Measurements from ENCODE around the gene ATP6V0E1. TPM values are rescaled to one million over a fixed set of nuclear protein-coding genes. Genes with fewer than 3 reads are reported as not detected.
"Not testable (repeated sequence)": the region's sequence is repeated elsewhere in the genome, so short reads cannot be mapped to it uniquely, and the experiment has no call there.

The ATP6V0E1 gene
- total RNA-seq, 1 experiment from 2014 or later, result 113 TPM

DNA sequence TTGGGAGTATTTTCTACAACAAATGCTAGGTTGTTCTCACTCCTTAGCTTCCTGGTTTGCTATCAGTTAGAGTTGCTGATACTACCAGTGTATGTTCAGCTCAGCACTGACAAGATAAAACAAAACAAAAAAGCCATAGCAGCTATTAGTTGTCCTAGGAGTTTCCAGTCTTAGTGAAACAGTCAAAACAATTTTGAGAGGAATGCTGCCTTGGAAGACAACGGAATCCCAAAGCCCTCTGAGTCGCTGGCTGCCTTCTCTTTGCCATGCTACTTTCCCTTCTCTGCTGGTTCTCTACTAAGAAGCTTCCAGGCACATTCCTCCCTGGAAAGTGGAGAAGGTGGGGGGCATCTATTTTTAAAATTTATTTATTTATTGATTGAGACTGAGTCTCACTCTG lies 67.2 kb downstream of the ATP6V0E1 start:
- no peak for DNase-seq
- Histone ChIP-seq H3K36me3 (replicated peaks; ENCODE audit: control insufficient read depth, insufficient read depth, low read length) (no peaks in the 10 kb centered on the region), H3K27me3 (ENCODE audit: control insufficient read depth, insufficient read depth, low read length) (no peaks in the 10 kb centered on the region; the same call in 1 of the 2 replicates), H3K4me3 (ENCODE audit: insufficient read depth, low read depth, low read length) (no peak overlapping the region)

DNA sequence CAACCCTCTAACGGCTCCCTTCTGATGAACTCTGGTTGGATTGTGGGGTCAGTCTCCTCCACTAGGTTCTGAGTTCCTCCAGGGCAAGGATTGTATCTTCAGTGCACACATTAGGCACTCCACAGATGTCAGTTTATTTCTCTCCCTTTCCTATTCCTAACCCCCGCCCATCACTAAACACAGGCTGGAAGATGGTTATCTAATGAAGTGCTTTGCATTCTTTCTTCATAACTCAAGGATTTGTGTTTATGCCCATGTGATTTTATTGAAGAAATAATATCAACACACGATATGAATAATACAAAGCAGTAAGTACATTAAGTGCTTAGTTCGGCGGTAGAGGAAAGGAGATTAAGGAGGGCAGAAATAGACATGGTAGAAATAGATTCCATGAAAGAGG lies 68.2 kb downstream of the ATP6V0E1 start:
- no peak for DNase-seq
- no peaks in the 10 kb centered on the region for H3K36me3 ChIP-seq (replicated peaks; ENCODE audit: control insufficient read depth, insufficient read depth, low read length)
- H3K4me3 ChIP-seq (ENCODE audit: insufficient read depth, low read depth, low read length), result no peak overlapping the region
- no peaks in the 10 kb centered on the region; the same call in 1 of the 2 replicates for H3K27me3 ChIP-seq (ENCODE audit: control insufficient read depth, insufficient read depth, low read length)

DNA sequence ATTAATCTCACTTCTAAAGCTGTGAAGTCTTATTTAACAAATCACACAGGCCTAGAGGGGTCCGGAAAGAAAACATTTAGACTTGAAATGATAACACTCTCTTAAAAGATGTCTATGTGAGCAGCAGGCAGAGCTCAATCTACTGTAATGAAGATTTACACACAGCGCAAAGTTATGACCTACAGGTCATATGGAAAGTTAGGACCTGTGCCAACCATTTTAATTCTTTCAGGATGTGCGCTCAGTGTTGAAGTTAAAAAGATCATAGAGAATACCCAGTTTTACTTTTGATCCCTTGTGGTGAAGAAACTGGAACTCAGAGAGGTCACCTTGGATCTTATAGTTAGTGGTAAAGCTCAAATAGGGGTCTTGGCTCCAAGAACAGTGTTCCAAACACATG lies 69.5 kb downstream of the ATP6V0E1 start:
- DNase-seq, result no peak
- no peaks in the 10 kb centered on the region; the same call in 1 of the 2 replicates for H3K27me3 ChIP-seq (ENCODE audit: control insufficient read depth, insufficient read depth, low read length)
- H3K36me3 ChIP-seq (replicated peaks; ENCODE audit: control insufficient read depth, insufficient read depth, low read length), result no peaks in the 10 kb centered on the region
- H3K4me3 ChIP-seq (ENCODE audit: insufficient read depth, low read depth, low read length), result no peak overlapping the region

DNA sequence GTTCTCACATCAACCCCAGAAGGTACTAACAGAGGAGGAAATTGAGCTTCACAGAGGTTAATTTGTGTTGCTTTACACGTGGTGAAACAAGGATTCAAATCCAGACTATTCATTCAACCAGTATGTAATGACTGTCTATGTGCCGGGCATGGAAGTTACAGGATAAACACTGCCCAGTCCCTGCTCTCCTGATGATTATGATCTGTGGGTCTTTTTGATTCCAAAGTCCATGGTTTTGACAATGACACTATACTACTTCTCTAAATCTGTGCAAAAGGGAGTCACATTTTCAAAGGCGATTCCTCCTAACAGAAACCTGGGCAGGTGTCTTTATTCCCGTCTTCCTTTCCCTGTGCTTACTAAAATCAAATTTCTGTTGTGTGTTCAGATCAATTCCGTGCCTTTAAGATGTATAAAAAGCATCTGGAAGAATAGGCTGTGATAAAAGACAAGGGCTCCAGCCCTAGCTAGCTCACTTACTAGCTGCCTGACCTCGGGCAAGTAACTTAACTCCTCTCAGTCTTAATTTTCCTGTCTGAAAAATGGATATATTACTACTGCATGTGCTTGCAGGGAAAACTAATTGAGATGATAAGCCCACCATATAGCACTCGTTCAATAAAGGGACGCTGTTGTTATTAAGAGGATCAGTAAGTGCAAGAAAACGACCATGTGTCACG lies 71.6 kb downstream of the ATP6V0E1 start:
- no peaks in the 10 kb centered on the region; the same call in 1 of the 2 replicates for H3K27me3 ChIP-seq (ENCODE audit: control insufficient read depth, insufficient read depth, low read length)
- no peaks in the 10 kb centered on the region for H3K36me3 ChIP-seq (replicated peaks; ENCODE audit: control insufficient read depth, insufficient read depth, low read length)
- H3K4me3 ChIP-seq (ENCODE audit: insufficient read depth, low read depth, low read length), result peak overlapping the region; percentile 92
- no peak for DNase-seq

DNA sequence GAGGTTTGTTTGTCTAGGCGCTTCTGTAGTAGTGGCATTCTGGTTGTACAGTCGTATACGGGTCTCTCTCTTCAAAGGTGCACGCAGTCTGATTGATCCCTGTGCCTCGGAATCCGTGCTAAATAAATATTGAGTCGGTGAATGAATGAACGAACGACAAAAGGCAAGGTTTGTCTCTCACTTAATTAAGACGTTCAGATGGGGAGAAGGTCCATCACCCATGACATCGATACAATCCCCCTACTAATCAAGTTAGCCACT lies 72.1 kb downstream of the ATP6V0E1 start:
- DNase-seq, result no peak
- no peaks in the 10 kb centered on the region for H3K36me3 ChIP-seq (replicated peaks; ENCODE audit: control insufficient read depth, insufficient read depth, low read length)
- peak overlapping the region; percentile 92 for H3K4me3 ChIP-seq (ENCODE audit: insufficient read depth, low read depth, low read length)
- H3K27me3 ChIP-seq (ENCODE audit: control insufficient read depth, insufficient read depth, low read length), result no peaks in the 10 kb centered on the region; the same call in 1 of the 2 replicates

DNA sequence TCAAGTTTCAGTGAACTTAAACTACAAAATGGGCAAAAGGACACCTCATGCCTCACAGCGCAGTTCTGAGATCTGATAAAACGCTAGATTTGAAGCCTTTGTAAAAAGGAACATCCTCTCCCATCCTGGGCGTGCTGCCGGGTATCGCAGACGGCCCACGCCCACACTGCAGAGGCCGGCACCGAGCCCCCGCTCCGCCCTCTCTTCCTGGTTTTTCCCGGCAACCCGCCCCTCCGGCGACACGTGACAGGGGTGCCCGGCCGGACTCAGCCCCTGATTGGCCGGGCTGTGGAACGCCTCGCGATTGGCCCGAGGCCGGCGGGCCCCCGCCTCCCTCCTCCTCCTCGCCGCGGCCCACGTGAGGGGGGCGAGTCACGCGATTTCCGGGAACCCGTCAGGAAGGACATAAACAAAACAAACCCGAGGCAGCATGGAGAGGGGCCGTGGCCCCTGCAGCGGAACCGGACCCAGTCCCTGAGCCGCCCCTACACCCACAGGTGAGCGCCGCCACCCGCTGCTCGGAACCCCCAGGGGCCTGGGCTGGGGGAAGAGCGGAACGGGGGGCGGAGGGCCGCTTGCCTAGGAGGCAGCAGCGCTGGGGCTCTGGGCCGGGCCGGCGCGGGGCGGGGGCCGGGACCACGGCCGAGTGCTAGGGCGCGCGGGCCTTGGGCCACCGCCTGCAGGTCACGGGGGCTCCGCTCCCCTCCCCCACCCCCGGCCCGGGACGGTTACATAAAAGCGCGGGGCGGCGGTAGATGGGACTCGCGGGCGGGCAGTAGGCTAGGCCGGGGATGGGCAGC lies 72.6 kb downstream of the ATP6V0E1 start, which contains the start of gene CREBRF:
TSS of gene CREBRF (plus strand) at position 370 of the 800 bp plus-strand sequence. CDS start 24,424 bp downstream, outside the sequence.
- DNase-seq, result peak; percentile 99
- Histone ChIP-seq H3K4me3 (ENCODE audit: insufficient read depth, low read depth, low read length) (peak within 1 kb of the TSS; percentile 92), H3K27me3 (ENCODE audit: control insufficient read depth, insufficient read depth, low read length) (no peaks in the 10 kb centered on the region; the same call in 1 of the 2 replicates), H3K36me3 (replicated peaks; ENCODE audit: control insufficient read depth, insufficient read depth, low read length) (no peaks in the 10 kb centered on the region)

DNA sequence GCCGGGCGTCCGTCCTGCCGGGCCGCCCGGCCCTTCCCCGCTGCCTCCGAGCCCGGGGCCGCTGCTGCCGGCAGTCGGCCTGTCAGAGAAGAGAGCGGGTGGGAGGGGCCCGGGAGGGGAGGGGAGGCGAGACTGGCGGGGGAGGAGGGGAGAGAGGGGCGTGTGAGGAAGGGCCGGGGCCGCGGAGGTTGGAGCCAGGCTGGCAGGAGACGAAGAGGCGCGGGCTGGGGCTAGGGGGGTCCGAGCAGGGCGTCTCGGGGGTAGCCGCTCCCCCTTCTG lies 73.2 kb downstream of the ATP6V0E1 start:
- Histone ChIP-seq H3K27me3 (ENCODE audit: control insufficient read depth, insufficient read depth, low read length) (no peaks in the 10 kb centered on the region; the same call in 1 of the 2 replicates), H3K36me3 (replicated peaks; ENCODE audit: control insufficient read depth, insufficient read depth, low read length) (no peaks in the 10 kb centered on the region), H3K4me3 (ENCODE audit: insufficient read depth, low read depth, low read length) (peak overlapping the region; percentile 92)
- DNase-seq, result peak; percentile 95

DNA sequence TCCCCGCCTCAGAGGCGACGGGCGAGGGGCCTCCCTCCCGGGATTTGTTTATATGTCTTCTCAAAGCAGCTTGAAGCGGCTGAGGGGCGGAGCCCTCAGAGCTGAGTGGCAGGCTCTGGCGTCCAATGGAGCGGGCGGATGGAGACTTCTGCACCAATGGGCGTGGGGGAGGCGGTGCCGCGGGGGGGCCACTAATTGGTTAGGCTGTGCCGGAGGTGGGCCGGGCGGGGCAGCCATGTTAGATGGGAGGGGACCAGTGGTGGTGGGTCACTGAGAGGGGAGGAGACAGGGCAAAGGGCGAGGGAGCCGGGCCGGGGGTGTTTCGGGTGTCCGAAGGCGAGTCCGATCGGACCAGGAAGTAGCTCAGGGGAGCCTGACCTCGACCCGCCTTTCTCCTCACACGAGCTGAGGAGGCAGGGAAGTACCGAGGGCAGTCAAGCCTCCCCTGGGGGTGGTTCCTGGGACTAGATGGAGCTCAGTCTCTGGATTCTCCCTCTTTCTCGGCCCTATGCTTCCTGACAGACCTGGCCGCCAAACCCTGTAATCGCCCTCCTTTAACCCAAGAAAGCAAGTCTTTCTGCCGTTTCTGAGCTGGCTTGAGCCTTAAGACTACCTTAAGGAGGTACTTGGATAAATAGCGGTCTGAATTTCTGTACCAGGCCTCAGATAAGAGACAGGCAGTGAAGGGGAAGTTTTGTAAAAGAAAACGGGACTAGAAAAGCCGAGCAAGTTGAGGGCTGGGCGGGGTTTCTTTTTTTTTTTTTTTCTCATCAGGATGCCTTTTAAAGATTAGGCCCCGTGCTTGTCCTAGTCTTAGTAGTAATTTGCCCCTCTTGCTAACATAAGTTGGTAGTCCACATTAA lies 73.7 kb downstream of the ATP6V0E1 start:
- no peaks in the 10 kb centered on the region for H3K36me3 ChIP-seq (replicated peaks; ENCODE audit: control insufficient read depth, insufficient read depth, low read length)
- H3K27me3 ChIP-seq (ENCODE audit: control insufficient read depth, insufficient read depth, low read length), result no peaks in the 10 kb centered on the region
- H3K4me3 ChIP-seq (ENCODE audit: insufficient read depth, low read depth, low read length), result peak overlapping the region; percentile 92
- DNase-seq, result peak; percentile 99

DNA sequence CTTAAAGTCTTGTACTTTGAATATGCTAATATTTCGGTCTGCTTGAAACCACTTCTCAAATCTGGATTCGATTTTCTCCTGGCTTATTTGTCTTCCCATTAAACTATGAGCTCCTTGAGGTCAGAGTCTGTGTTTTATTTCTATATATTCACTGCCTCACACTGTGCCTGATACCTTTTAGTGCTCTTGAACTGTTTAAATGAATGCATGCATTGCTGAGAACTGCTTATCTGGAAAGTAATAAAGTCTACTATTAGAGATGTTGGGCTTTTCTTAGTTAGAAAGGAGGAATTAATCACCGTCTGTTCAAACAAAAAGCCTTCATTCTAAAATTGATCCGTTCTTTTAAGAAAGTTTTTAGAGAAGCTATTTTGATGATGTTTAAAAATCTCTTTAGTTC lies 78.6 kb downstream of the ATP6V0E1 start:
- Histone ChIP-seq H3K4me3 (ENCODE audit: insufficient read depth, low read depth, low read length) (no peak overlapping the region), H3K36me3 (replicated peaks; ENCODE audit: control insufficient read depth, insufficient read depth, low read length) (no peaks in the 10 kb centered on the region), H3K27me3 (ENCODE audit: control insufficient read depth, insufficient read depth, low read length) (no peaks in the 10 kb centered on the region)
- DNase-seq, result no peak

DNA sequence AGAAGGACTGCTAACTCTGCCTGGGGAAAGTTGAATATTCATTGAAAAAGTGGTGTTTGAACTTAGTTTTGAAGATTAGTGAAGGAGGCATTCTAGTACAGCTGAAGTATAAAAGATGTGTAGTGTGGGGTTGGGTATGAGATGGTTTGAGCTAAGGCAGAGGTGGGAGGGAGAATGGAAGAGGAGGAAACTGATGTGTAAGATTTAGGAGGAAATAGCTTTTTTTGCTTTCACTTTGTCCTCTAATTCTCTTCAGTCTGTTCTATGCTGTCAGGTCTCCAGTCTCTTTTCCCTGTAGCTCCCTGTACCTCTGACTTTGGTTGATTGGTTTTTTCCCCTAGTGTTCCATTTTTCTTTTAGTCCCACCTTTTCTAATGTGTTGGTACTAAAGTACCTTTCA lies 81.6 kb downstream of the ATP6V0E1 start:
- H3K4me3 ChIP-seq (ENCODE audit: insufficient read depth, low read depth, low read length), result no peak overlapping the region
- H3K27me3 ChIP-seq (ENCODE audit: control insufficient read depth, insufficient read depth, low read length), result no peaks in the 10 kb centered on the region
- no peaks in the 10 kb centered on the region for H3K36me3 ChIP-seq (replicated peaks; ENCODE audit: control insufficient read depth, insufficient read depth, low read length)
- DNase-seq, result no peak

DNA sequence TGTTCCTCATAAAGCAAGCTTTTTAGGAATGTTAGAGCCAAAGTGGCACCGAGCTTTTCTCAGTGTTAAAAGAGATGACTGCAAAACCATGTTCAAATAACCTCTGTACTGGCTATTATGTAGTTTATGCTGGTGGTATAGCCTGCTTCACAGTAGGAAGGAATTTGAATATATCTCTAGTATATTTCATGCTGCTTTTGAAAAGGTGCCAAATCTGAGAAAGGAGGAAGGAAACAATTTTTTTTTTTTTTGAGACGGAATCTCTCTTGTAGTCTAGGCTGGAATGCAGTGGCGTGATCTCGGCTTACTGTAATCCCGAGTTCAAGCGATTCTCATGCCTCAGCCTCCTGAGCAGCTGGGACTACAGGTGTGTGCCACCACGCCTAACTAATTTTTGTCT lies 86.1 kb downstream of the ATP6V0E1 start:
- no peak for DNase-seq
- H3K27me3 ChIP-seq (ENCODE audit: control insufficient read depth, insufficient read depth, low read length), result no peaks in the 10 kb centered on the region
- no peaks in the 10 kb centered on the region for H3K36me3 ChIP-seq (replicated peaks; ENCODE audit: control insufficient read depth, insufficient read depth, low read length)
- no peak overlapping the region for H3K4me3 ChIP-seq (ENCODE audit: insufficient read depth, low read depth, low read length)

DNA sequence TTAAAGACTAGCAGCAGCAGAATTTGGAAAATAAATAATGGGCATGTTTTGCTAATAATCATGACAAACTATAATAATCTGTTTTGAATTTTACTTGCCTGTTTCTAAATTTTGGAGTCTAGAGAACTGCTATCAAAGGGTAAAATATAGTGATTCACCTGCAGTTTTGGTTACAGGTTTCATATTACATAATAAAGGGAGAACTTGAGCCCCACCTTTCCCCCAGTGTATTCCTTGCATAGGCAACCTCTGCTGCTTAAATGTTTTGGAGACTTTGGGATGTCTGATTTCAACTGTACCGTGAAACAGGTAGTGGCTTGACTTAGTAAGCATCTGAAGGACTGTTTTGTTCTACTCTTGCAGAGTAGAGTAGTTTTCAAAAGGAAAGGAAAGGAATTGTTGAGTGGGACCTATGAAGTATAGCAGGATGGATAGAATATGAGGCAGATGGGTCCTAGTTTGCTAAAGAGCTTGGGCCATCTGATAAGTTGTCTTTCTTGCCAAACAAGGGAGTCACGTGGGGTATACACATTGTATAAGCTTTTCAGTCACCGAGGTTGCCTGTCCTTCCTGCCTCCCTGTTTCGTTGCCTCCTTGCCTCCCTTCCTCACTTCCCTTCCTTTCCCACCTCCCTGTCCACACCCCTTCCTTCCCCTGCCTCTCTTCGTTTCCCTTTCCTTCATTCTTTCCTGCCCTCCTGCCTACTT lies 91.7 kb downstream of the ATP6V0E1 start:
- H3K36me3 ChIP-seq (replicated peaks; ENCODE audit: control insufficient read depth, insufficient read depth, low read length), result no peaks in the 10 kb centered on the region
- DNase-seq, result no peak
- no peak overlapping the region for H3K4me3 ChIP-seq (ENCODE audit: insufficient read depth, low read depth, low read length)
- H3K27me3 ChIP-seq (ENCODE audit: control insufficient read depth, insufficient read depth, low read length), result no peaks in the 10 kb centered on the region

DNA sequence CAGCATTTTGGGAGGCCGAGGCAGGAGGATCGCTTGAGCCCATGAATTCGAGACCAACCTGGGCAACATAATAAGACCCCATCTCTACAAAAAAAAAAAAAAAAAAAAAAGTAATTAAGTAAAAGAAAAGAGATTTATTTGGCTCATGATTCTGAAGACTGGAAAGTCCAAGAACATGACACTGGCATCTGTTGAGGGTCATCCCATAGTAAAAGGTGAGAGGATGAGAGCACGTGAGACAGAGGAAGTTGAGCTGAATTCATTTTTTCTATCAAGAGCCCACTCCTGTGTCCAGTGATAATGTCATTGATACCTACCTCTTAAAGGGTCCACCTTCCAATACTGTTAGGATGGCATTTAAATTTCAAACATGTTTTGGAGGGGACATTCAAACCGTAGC lies 92.4 kb downstream of the ATP6V0E1 start:
- Histone ChIP-seq H3K27me3 (ENCODE audit: control insufficient read depth, insufficient read depth, low read length) (no peaks in the 10 kb centered on the region), H3K4me3 (ENCODE audit: insufficient read depth, low read depth, low read length) (no peak overlapping the region), H3K36me3 (replicated peaks; ENCODE audit: control insufficient read depth, insufficient read depth, low read length) (no peaks in the 10 kb centered on the region)
- DNase-seq, result no peak

DNA sequence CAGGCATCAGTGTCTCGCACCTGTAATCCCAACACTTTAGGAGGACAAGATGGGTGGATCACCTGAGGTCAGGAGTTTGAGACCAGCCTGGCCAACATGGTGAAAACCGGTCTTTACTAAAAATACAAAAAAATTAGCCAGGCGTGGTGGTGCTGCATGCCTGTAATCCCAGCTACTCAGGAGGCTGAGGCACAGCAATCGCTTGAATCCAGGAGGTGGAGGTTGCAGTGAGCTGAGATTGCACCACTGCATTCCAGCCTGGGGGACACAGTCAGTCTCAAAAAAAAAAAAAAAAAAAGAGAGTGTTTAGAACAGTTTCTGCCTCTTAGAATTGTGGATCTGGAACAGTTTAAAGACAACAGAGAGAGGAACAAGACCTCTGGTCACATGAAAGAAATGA lies 92.9 kb downstream of the ATP6V0E1 start:
- not testable (repeated sequence) for H3K27me3 ChIP-seq (ENCODE audit: control insufficient read depth, insufficient read depth, low read length); DNase-seq; H3K4me3 ChIP-seq (ENCODE audit: insufficient read depth, low read depth, low read length); H3K36me3 ChIP-seq (replicated peaks; ENCODE audit: control insufficient read depth, insufficient read depth, low read length)
